OCI-LY3 (cell line): ENCODE measurements around the gene PRDM1.

Experiments
- H2AFZ ChIP-seq: fragments of 200-600, 300-600 bp; shearing (Covaris generic); 2 replicates; pipeline ENCODE4 v1.6.0; 2014; ENCODE audit warnings: antibody characterized with exemption, low read depth, low read length
- H3K27ac ChIP-seq: fragments of 200-600, 300-600 bp; sonication (generic); 2 replicates; pipeline ENCODE4 v1.5.1; 2014; ENCODE audit warnings: mild to moderate bottlenecking, low read length, moderate library complexity, mixed read lengths
- H3K27me3 ChIP-seq: fragments of 200-600, 300-600 bp; sonication (generic); 2 replicates; pipeline ENCODE4 v1.6.1; 2014; ENCODE audit warnings: low read depth, low read length, mixed read lengths
- H3K36me3 ChIP-seq: fragments of 200-600, 300-600 bp; sonication (generic); replicated peaks from 2 replicates; pipeline ENCODE3; 2014; ENCODE audit warnings: low read depth, low read length, mixed read lengths
- H3K4me1 ChIP-seq: fragments of 300-600, 200-600 bp; sonication (generic); 2 replicates; pipeline ENCODE4 v1.6.1; 2014; ENCODE audit warnings: low read length, mixed read lengths
- H3K4me2 ChIP-seq: fragments of 200-600, 300-600 bp; sonication (generic); 2 replicates; pipeline ENCODE4 v1.6.1; 2014; ENCODE audit warnings: low read length, mixed read lengths
- H3K4me3 ChIP-seq: fragments of 300-600, 200-600 bp; sonication (generic); 2 replicates; pipeline ENCODE4 v1.5.1; 2014; ENCODE audit warnings: antibody characterized with exemption, mild to moderate bottlenecking, low read length, moderate library complexity
- H3K79me2 ChIP-seq: fragments of 300-600, 200-600 bp; shearing (Covaris generic); 2 replicates; pipeline ENCODE4 v1.6.1; 2014; ENCODE audit warnings: mild to moderate bottlenecking, low read length, mixed read lengths
- H3K9ac ChIP-seq: fragments of 300-600, 200-600 bp; shearing (Covaris generic); 2 replicates; pipeline ENCODE4 v1.6.0; 2014; ENCODE audit warnings: mild to moderate bottlenecking, low read length, moderate library complexity
- H3K9me3 ChIP-seq: fragments of 200-600, 300-600 bp; shearing (Covaris generic); 2 replicates; pipeline ENCODE4 v1.6.1; 2014; ENCODE audit warnings: low read length, mixed read lengths; ENCODE audit not compliant: insufficient read depth
- H4K20me1 ChIP-seq: fragments of 200-600, 300-600 bp; sonication (generic); 2 replicates; pipeline ENCODE4 v1.6.1; 2016; ENCODE audit warnings: low read length, mixed read lengths; ENCODE audit not compliant: insufficient read depth
- EZH2phosphoT487 ChIP-seq: fragments of 200-600 bp; shearing (Covaris generic); IDR thresholded peaks from 2 replicates; pipeline ENCODE4 v1.6.1; 2018; ENCODE audit warnings: antibody characterized with exemption, mixed run types, low read depth
- TF ChIP-seq, protein P1 (sequence below): fragments of 200-600, 300-600 bp; sonication (generic); IDR thresholded peaks from 2 replicates; pipeline ENCODE4 v1.5.1; 2014; ENCODE audit warnings: antibody characterized with exemption, low read length, low read depth

Gene PRDM1

DNA sequence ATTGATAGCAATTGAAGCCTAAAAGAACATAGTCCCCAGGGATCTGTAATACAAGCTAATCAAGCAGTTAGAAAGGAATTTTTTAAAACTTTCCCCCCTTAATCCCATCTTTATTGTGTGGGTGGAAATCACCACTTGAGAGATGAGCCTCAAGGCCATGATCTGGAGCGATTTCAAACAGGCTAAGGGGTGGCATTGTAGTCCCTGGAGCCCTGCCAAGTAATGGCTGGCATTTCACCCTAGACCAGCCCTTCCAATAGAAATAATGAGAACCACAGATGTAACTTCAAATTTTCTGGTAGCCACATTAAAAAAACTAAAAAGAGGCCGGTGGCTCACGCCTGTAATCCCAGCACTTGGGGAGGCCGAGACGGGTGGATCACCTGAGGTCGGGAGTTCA, 46.9 kb downstream of the PRDM1 start:
- H3K79me2 ChIP-seq: no peaks in the 10 kb centered on the region
- TF ChIP-seq, protein P1, sequence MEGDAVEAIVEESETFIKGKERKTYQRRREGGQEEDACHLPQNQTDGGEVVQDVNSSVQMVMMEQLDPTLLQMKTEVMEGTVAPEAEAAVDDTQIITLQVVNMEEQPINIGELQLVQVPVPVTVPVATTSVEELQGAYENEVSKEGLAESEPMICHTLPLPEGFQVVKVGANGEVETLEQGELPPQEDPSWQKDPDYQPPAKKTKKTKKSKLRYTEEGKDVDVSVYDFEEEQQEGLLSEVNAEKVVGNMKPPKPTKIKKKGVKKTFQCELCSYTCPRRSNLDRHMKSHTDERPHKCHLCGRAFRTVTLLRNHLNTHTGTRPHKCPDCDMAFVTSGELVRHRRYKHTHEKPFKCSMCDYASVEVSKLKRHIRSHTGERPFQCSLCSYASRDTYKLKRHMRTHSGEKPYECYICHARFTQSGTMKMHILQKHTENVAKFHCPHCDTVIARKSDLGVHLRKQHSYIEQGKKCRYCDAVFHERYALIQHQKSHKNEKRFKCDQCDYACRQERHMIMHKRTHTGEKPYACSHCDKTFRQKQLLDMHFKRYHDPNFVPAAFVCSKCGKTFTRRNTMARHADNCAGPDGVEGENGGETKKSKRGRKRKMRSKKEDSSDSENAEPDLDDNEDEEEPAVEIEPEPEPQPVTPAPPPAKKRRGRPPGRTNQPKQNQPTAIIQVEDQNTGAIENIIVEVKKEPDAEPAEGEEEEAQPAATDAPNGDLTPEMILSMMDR: no peak
- TF ChIP-seq EZH2phosphoT487: no peak
- H3K4me3 ChIP-seq: no peak overlapping the region

DNA sequence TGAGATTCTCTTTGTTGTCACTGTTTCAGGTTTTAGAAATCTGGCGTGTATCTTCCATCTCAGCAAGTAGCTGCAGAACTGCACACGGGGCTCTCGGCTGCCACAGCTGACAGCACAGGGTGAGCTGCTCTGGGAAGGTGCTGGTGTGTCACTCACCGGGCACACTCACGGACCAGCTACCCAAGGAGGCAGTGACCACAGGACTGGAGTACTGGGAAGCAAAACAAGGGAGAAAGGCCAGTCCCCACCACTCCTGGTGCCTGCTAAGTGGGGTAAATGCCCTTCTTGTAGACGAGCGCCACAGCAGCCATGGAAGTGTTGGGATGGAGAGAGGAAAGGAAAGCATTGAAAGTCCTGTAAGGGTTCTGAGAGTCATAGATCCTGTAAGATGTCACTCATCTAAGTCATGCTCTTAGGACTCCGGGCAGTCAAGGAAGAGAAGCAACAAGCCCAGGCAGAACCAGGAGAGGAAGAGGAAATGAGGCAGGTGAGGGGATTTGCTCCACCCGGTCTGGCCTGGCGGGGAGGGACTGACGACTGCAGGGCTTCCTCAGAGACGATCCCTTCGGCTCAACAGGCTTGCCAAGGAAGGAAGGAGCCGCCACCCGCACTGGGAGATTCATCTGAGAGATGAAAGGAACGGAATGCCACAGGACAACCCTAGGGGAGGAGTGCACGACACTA, 48.1 kb downstream of the PRDM1 start:
- Histone ChIP-seq H3K36me3 (no peaks in the 10 kb centered on the region), H3K79me2 (no peaks in the 10 kb centered on the region), H3K27ac (no peak overlapping the region), H3K9me3 (no peaks in the 10 kb centered on the region), H3K4me1 (peaks cover 34% of the 10 kb centered on the region), H2AFZ (no peak overlapping the region), H3K9ac (no peak overlapping the region), H4K20me1 (no peaks in the 10 kb centered on the region), H3K27me3 (no peaks in the 10 kb centered on the region), H3K4me2 (no peak overlapping the region), H3K4me3 (no peak overlapping the region)
- TF ChIP-seq, protein P1: no peak
- no peak for TF ChIP-seq EZH2phosphoT487

More for the DNA sequence above, 46.9 kb downstream of the PRDM1 start:
- H3K4me1 ChIP-seq: peaks cover 28% of the 10 kb centered on the region
- no peak overlapping the region for H3K27ac ChIP-seq
- no peaks in the 10 kb centered on the region for H3K27me3 ChIP-seq
- no peak overlapping the region for H2AFZ ChIP-seq
- H3K9ac ChIP-seq: no peak overlapping the region
- H3K4me2 ChIP-seq: no peak overlapping the region
- no peaks in the 10 kb centered on the region for H3K9me3 ChIP-seq
- no peaks in the 10 kb centered on the region for H4K20me1 ChIP-seq
- H3K36me3 ChIP-seq: no peaks in the 10 kb centered on the region

DNA sequence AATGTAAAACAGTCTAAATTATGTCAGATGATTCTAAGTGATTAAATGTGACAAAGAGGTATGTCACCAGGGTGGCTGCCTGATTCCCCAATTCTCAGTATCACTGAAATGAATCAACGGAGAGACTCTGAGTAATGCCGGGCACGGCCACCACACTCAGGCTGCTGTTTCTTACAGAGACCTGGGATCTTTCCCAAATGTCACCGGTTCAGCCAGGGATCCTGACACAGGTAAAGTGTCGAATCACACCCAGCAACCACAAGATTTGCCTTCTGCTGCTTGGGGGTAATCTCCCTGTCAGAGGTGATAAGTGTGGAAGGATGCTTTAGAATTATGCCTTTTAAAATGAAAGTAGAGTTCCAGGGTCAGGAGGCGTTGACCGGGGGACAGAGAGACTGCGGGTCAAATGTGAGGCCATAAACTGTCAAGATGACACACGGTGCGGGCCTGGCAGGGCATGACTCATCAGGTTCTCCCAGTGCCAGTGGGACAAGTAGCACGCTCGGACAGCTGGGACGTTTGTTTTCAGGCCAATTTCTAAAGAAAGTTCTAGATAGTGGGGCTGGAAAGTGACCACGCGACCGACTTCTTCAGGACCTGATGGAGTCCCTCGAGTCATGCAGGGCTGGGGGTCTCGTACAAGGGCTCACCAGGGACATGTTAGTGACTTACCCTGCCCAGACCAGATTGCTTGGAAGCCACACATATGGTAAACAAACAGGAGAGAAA, 48.9 kb downstream of the PRDM1 start:
- no peak overlapping the region for H3K9ac ChIP-seq
- H3K9me3 ChIP-seq: no peaks in the 10 kb centered on the region
- H3K4me3 ChIP-seq: no peak overlapping the region
- no peaks in the 10 kb centered on the region for H3K27me3 ChIP-seq
- no peak overlapping the region for H2AFZ ChIP-seq
- no peak for TF ChIP-seq EZH2phosphoT487
- TF ChIP-seq, protein P1: no peak
- H3K27ac ChIP-seq: no peak overlapping the region
- no peak overlapping the region for H3K4me2 ChIP-seq
- no peaks in the 10 kb centered on the region for H3K36me3 ChIP-seq
- no peaks in the 10 kb centered on the region for H3K79me2 ChIP-seq
- H3K4me1 ChIP-seq: peaks cover 28% of the 10 kb centered on the region
- no peaks in the 10 kb centered on the region for H4K20me1 ChIP-seq

DNA sequence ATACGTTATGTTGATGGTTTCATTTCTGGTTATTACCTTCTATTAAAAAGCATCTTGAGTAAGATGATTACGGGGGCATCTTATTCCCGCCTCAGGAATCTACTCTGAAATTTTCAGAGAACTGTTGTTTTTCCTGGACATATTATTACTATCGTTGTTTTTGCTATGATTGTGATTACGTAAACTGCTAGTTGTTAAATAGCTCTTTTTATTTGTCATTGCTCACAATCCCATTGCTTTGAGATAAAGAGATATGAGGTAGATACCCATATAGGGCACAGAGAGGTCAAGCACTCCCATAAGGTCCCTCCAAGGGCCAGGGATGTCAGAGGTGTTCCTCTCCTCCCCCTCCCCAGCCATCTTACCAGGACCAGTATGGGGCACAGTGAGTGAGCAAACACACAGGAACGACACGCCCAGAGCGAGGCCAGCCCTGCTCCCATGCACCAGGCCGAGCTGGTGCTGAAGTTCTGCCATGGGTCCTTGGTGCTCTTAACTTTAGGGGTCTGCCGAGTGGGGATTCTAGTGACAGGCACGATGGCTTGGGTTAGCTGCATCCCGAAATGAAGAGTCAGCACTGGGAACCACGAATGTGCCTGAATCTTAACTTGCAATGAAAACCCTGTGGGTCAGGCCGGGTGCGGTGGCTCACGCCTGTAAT, 49.9 kb downstream of the PRDM1 start:
- H3K27me3 ChIP-seq: no peaks in the 10 kb centered on the region
- H3K79me2 ChIP-seq: no peaks in the 10 kb centered on the region
- H3K36me3 ChIP-seq: no peaks in the 10 kb centered on the region
- H4K20me1 ChIP-seq: no peaks in the 10 kb centered on the region
- H3K4me2 ChIP-seq: no peak overlapping the region
- no peak overlapping the region for H2AFZ ChIP-seq
- H3K4me3 ChIP-seq: no peak overlapping the region
- no peaks in the 10 kb centered on the region for H3K9me3 ChIP-seq
- H3K27ac ChIP-seq: no peak overlapping the region
- H3K4me1 ChIP-seq: peaks cover 34% of the 10 kb centered on the region
- H3K9ac ChIP-seq: no peak overlapping the region
- TF ChIP-seq EZH2phosphoT487: no peak
- TF ChIP-seq, protein P1: no peak
